ENCODE data around the gene FGF2. TPM values are rescaled to one million over a fixed set of nuclear protein-coding genes. Genes with fewer than 3 reads are reported as not detected.

The FGF2 gene
- total RNA-seq (10 to 100 TPM in 3 of 5 donors, 1 to 10 TPM in 1, under 1 TPM in 1; 0.29 to 47.3 (median 29.2) TPM), polyA plus RNA-seq (1 to 10 TPM; 2.6 to 4.5 (median 3.5) TPM)
- long read RNA-seq, donor 1, full-length matches to known transcripts = 2 of 2 reads
- long read RNA-seq, donor 1, partial matches to known transcripts = 0 of 2 reads
- long read RNA-seq, donor 1, other reads (novel, unspliced or antisense) = 0 of 2 reads
- long read RNA-seq, donor 2, full-length matches to known transcripts = 2 of 2 reads
- long read RNA-seq, donor 2, partial matches to known transcripts = 0 of 2 reads
- long read RNA-seq, donor 2, other reads (novel, unspliced or antisense) = 0 of 2 reads
- long read RNA-seq, donor 3, full-length matches to known transcripts = 2 of 2 reads
- long read RNA-seq, donor 3, partial matches to known transcripts = 0 of 2 reads
- long read RNA-seq, donor 3, other reads (novel, unspliced or antisense) = 0 of 2 reads
- long read RNA-seq, donor 4, full-length matches to known transcripts = 2 of 2 reads
- long read RNA-seq, donor 4, partial matches to known transcripts = 0 of 2 reads
- long read RNA-seq, donor 4, other reads (novel, unspliced or antisense) = 0 of 2 reads
- long read RNA-seq, donor 5, full-length matches to known transcripts = 5 of 5 reads
- long read RNA-seq, donor 5, partial matches to known transcripts = 0 of 5 reads
- long read RNA-seq, donor 5, other reads (novel, unspliced or antisense) = 0 of 5 reads
- long read RNA-seq, donor 6, full-length matches to known transcripts = 6 of 23 reads
- long read RNA-seq, donor 6, partial matches to known transcripts = 17 of 23 reads
- long read RNA-seq, donor 6, other reads (novel, unspliced or antisense) = 0 of 23 reads
- long read RNA-seq, donor 7 = 0 reads
- long read RNA-seq, donor 8, full-length matches to known transcripts = 1 of 7 reads
- long read RNA-seq, donor 8, partial matches to known transcripts = 6 of 7 reads
- long read RNA-seq, donor 8, other reads (novel, unspliced or antisense) = 0 of 7 reads
- long read RNA-seq, donor 9, full-length matches to known transcripts = 1 of 1 reads
- long read RNA-seq, donor 9, partial matches to known transcripts = 0 of 1 reads
- long read RNA-seq, donor 9, other reads (novel, unspliced or antisense) = 0 of 1 reads
- long read RNA-seq, donor 10, full-length matches to known transcripts = 1 of 1 reads
- long read RNA-seq, donor 10, partial matches to known transcripts = 0 of 1 reads
- long read RNA-seq, donor 10, other reads (novel, unspliced or antisense) = 0 of 1 reads

GRCh38 chr4:122826553-122827257, at the start of gene FGF2:
TSS of gene FGF2 (plus strand) at chr4:122826831. CDS start at chr4:122827175, 344 bp downstream.
- Histone ChIP-seq H3K27ac (peak within 1 kb of the TSS; percentile 80 to 92 (median 86)), H3K27me3 (peaks cover 0 to 50% (median 27%) of the 10 kb centered on the region in 3 donors), H3K4me1 (peaks cover 3 to 35% (median 19%) of the 10 kb centered on the region in 4 donors), H3K9me3 (no peaks in the 10 kb centered on the region), H3K36me3 (no peaks in the 10 kb centered on the region), H3K4me3 (peak within 1 kb of the TSS; percentile 58 to 69 (median 64))
- 1 to 3% (median 2%) methylated on average over 22 to 97 of the region's 97 CpGs for WGBS, 5 donors
- TF ChIP-seq POLR2AphosphoS5 (IDR thresholded peaks at IDR 0.05) (peak in 2 of 3 donors; percentile 15 to 54), POLR2A (IDR thresholded peaks at IDR 0.05) (no peak)
- TF ChIP-seq, protein P1, sequence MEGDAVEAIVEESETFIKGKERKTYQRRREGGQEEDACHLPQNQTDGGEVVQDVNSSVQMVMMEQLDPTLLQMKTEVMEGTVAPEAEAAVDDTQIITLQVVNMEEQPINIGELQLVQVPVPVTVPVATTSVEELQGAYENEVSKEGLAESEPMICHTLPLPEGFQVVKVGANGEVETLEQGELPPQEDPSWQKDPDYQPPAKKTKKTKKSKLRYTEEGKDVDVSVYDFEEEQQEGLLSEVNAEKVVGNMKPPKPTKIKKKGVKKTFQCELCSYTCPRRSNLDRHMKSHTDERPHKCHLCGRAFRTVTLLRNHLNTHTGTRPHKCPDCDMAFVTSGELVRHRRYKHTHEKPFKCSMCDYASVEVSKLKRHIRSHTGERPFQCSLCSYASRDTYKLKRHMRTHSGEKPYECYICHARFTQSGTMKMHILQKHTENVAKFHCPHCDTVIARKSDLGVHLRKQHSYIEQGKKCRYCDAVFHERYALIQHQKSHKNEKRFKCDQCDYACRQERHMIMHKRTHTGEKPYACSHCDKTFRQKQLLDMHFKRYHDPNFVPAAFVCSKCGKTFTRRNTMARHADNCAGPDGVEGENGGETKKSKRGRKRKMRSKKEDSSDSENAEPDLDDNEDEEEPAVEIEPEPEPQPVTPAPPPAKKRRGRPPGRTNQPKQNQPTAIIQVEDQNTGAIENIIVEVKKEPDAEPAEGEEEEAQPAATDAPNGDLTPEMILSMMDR (IDR thresholded peaks at IDR 0.05) = no peak
- DNase-seq = peak; percentile 31 to 91
- intact Hi-C loops (cut with DNase I; ENCODE audit: low total_unique reads) = no loop called here

- no peak overlapping the region for H3K27ac ChIP-seq
- peak in 1 of 2 donors; percentile 44 for DNase-seq
- H3K4me3 ChIP-seq = no peak overlapping the region
- H3K4me1 ChIP-seq = peaks cover 0 to 5% (median 0%) of the 10 kb centered on the region in 4 donors
- intact Hi-C loops (cut with DNase I; ENCODE audit: low total_unique reads) = no loop called here
- H3K27me3 ChIP-seq = no peaks in the 10 kb centered on the region
- WGBS, 5 donors = 31 to 59% (median 47%) methylated on average over 4 of the region's 4 CpGs
- TF ChIP-seq POLR2A (IDR thresholded peaks at IDR 0.05) = no peak
- TF ChIP-seq, protein P1 (IDR thresholded peaks at IDR 0.05) = no peak
- no peak for TF ChIP-seq POLR2AphosphoS5 (IDR thresholded peaks at IDR 0.05)
- no peak for TF ChIP-seq EP300 (IDR thresholded peaks at IDR 0.05)
- H3K36me3 ChIP-seq = no peaks in the 10 kb centered on the region
- no peaks in the 10 kb centered on the region for H3K9me3 ChIP-seq
Observed at GRCh38 chr4:122776916-122777315, 49.7 kb upstream of the FGF2 start.

DNA sequence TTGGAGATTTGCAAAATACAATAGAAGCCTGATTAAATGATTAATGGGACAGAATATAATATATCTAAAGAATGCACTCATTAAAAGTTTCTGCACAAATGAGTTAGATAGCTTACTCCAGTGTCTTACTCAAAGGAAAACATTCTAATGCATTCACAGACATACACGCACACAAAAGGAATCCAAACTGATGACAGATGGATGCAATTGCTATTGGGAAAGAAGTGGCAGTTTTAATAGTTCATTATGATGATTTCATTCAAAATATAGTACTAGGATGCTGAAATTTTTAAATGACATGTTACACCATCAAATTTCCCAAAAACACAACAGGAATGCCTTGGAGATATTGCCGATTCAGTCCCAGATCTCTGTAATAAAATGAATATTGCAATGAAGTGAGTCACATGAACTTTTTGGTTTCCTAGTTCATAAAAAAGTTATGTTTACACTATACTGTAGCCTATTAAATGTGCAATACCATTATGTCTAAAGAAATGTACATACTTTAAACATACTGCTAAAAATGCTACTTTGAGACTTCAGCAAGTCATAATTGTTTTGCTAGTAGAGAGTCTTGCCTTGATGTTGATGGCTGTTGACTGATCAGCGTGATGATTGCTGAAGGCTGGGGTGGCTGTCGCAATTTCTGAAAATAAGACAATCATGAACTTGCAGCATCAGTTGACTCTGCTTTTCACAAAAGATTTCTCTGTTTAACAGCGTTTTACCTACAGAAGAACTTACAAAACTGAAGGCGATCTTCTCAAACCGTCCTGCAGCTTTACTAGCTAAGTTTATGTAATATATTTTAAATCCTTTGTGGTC, 48.6 kb upstream of the FGF2 start:
- H3K27ac ChIP-seq = no peak overlapping the region
- H3K36me3 ChIP-seq = no peaks in the 10 kb centered on the region
- 92 to 98% (median 94%) methylated on average over 7 of the region's 7 CpGs for WGBS, 5 donors
- H3K4me3 ChIP-seq = no peak overlapping the region
- no peaks in the 10 kb centered on the region for H3K9me3 ChIP-seq
- H3K4me1 ChIP-seq = peaks cover 0 to 12% (median 4%) of the 10 kb centered on the region in 4 donors
- H3K27me3 ChIP-seq = no peaks in the 10 kb centered on the region
- TF ChIP-seq POLR2A (IDR thresholded peaks at IDR 0.05) (no peak), EP300 (IDR thresholded peaks at IDR 0.05) (no peak), POLR2AphosphoS5 (IDR thresholded peaks at IDR 0.05) (no peak)
- TF ChIP-seq, protein P1 (IDR thresholded peaks at IDR 0.05) = no peak
- no peak for DNase-seq
- intact Hi-C loops (cut with DNase I; ENCODE audit: low total_unique reads) = no loop called here
